DOHH2 (cell line): ENCODE results near the gene PHYHIPL.

Experiments used
- EZH2phosphoT487 ChIP-seq: fragments of 200-600 bp; sonication (generic); IDR thresholded peaks from 2 replicates; pipeline ENCODE4 v1.6.1; 2017; ENCODE audit warnings: borderline replicate concordance, mild to moderate bottlenecking, antibody characterized with exemption, low read length, moderate library complexity, mixed read lengths
- TF ChIP-seq, protein P1 (sequence below): fragments of 200-600 bp; sonication (generic); IDR thresholded peaks from one replicate; pipeline ENCODE4 v1.5.1; 2014; ENCODE audit warnings: antibody characterized with exemption, mild to moderate bottlenecking, low read depth, low read length; ENCODE audit not compliant: poor library complexity, severe bottlenecking

DNA sequence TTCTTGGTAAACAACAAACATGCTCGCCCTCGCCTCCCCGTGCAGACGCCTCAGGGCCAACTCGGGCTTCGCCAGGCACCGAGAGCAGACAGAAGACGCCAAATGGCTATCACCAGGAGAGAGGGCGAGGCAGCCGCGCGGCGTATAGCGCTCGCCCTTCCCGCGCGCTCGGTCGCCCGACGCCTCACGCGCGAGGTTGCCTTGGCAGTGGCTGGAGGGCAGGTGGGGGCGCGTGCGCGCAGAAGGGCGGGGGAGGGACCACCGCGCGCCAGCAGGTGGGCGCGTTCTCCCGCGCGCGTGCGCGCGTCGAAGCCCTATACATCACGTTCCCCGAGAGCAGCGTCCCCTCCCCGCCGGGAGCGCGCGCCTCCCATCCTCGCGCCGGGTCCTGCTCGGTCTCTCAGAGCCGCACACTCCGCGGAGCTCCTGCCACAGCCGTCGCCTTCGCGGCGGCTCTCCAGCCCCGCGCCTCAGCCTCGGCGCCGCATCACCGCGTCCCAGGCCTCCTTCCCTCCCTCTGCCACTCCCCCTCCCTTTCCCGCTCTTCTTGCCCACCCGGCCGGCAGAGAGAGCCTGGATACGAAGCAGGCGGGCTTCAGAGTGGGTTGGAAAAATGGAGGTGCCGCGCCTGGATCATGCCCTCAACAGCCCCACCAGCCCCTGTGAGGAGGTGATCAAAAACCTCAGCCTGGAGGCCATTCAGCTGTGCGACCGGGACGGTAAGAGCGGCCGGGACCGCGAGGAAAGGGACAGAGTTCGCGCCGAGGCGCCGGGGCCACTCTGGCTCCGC is at the start of gene PHYHIPL:
- TF ChIP-seq, protein P1, sequence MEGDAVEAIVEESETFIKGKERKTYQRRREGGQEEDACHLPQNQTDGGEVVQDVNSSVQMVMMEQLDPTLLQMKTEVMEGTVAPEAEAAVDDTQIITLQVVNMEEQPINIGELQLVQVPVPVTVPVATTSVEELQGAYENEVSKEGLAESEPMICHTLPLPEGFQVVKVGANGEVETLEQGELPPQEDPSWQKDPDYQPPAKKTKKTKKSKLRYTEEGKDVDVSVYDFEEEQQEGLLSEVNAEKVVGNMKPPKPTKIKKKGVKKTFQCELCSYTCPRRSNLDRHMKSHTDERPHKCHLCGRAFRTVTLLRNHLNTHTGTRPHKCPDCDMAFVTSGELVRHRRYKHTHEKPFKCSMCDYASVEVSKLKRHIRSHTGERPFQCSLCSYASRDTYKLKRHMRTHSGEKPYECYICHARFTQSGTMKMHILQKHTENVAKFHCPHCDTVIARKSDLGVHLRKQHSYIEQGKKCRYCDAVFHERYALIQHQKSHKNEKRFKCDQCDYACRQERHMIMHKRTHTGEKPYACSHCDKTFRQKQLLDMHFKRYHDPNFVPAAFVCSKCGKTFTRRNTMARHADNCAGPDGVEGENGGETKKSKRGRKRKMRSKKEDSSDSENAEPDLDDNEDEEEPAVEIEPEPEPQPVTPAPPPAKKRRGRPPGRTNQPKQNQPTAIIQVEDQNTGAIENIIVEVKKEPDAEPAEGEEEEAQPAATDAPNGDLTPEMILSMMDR: no peak
- TF ChIP-seq EZH2phosphoT487: no peak
